Glutamatergic neuron (in vitro differentiated cells): ENCODE data around the gene NEB. TPM values are rescaled to one million over a fixed set of nuclear protein-coding genes. Genes with fewer than 3 reads are reported as not detected.

Experiments used
- DNase-seq: peaks from one replicate; pipeline ENCODE4 v3.0.0; 2022
- H3K27ac Mint-ChIP-seq: one replicate; pipeline ENCODE4 v1.8.0; 2020; ENCODE audit warnings: mild to moderate bottlenecking, mixed read lengths, inconsistent platforms; ENCODE audit not compliant: unreplicated experiment
- H3K27me3 Mint-ChIP-seq: one replicate; pipeline ENCODE4 v1.8.0; 2020; ENCODE audit warnings: mild to moderate bottlenecking, moderate library complexity, mixed read lengths, inconsistent platforms; ENCODE audit not compliant: unreplicated experiment
- H3K36me3 Mint-ChIP-seq: one replicate; pipeline ENCODE4 v1.8.0; 2020; ENCODE audit warnings: mild to moderate bottlenecking, mixed read lengths, inconsistent platforms; ENCODE audit not compliant: unreplicated experiment
- H3K4me1 Mint-ChIP-seq: one replicate; pipeline ENCODE4 v1.8.0; 2020; ENCODE audit warnings: mild to moderate bottlenecking, low read depth, mixed read lengths, inconsistent platforms; ENCODE audit not compliant: unreplicated experiment
- H3K4me3 Mint-ChIP-seq: one replicate; pipeline ENCODE4 v1.8.0; 2020; ENCODE audit warnings: mild to moderate bottlenecking, mixed read lengths, inconsistent platforms; ENCODE audit not compliant: unreplicated experiment
- H3K9me3 Mint-ChIP-seq: one replicate; pipeline ENCODE4 v1.8.0; 2020; ENCODE audit warnings: mild to moderate bottlenecking, moderate library complexity, mixed read lengths, inconsistent platforms; ENCODE audit not compliant: unreplicated experiment
- total RNA-seq: library from RNA; stranded (reverse); fragmentation: NEBNext Ultra II Directional; extraction: Animal tissue kit (Norgen Biotek cat#: 25700); gene quantifications from one replicate; pipeline ENCODE4 v1.2.1, GENCODE V29; 2021; ENCODE audit not compliant: unreplicated experiment
- TF ChIP-seq, protein P1 (sequence below): fragments of 200-600 bp; sonication (generic); IDR thresholded peaks from one replicate; pipeline ENCODE4 v1.5.0; 2021; ENCODE audit not compliant: partially characterized antibody, unreplicated experiment

The NEB gene
- total RNA-seq, 1 donor from 2014 or later = 0.59 TPM

DNA sequence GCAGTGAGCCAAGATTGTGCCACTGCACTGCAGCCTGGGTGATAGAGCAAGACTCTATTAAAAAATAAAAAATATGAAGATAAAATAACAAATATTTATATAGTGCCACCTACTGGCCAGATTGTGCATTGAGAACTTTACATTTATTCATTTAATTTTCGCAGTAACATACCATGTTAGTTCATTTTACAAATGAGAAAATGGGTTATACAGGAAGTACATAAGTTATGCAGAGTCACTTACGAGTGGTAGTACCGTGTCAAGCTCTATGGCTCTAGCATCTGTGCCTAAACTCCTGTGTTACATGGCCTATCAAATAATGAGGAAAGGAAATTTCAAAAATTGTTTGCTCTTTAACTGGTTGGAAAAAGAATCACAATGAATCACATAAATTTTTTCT, 296.6 kb downstream of the NEB start:
- no peak for DNase-seq
- H3K27ac Mint-ChIP-seq = no peak overlapping the region
- H3K9me3 Mint-ChIP-seq = no peaks in the 10 kb centered on the region
- peaks cover 2% of the 10 kb centered on the region for H3K27me3 Mint-ChIP-seq
- TF ChIP-seq, protein P1, sequence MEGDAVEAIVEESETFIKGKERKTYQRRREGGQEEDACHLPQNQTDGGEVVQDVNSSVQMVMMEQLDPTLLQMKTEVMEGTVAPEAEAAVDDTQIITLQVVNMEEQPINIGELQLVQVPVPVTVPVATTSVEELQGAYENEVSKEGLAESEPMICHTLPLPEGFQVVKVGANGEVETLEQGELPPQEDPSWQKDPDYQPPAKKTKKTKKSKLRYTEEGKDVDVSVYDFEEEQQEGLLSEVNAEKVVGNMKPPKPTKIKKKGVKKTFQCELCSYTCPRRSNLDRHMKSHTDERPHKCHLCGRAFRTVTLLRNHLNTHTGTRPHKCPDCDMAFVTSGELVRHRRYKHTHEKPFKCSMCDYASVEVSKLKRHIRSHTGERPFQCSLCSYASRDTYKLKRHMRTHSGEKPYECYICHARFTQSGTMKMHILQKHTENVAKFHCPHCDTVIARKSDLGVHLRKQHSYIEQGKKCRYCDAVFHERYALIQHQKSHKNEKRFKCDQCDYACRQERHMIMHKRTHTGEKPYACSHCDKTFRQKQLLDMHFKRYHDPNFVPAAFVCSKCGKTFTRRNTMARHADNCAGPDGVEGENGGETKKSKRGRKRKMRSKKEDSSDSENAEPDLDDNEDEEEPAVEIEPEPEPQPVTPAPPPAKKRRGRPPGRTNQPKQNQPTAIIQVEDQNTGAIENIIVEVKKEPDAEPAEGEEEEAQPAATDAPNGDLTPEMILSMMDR = peak; percentile 95
- H3K4me3 Mint-ChIP-seq = no peak overlapping the region
- no peaks in the 10 kb centered on the region for H3K36me3 Mint-ChIP-seq
- H3K4me1 Mint-ChIP-seq = no peaks in the 10 kb centered on the region

Other genes starting within 250 kb of the NEB start
- 30.3 TPM for gene ARL5A, start 93.9 kb upstream of the NEB start, total RNA-seq